GM19438 (cell line): ENCODE data around the gene QTRT2.

Source experiments
- ATAC-seq: cut with Tn5 transposase; IDR thresholded peaks from one replicate; pipeline ENCODE4 v1.9.1; 2021; ENCODE audit warnings: low read depth; ENCODE audit not compliant: unreplicated experiment

QTRT2 gene

DNA sequence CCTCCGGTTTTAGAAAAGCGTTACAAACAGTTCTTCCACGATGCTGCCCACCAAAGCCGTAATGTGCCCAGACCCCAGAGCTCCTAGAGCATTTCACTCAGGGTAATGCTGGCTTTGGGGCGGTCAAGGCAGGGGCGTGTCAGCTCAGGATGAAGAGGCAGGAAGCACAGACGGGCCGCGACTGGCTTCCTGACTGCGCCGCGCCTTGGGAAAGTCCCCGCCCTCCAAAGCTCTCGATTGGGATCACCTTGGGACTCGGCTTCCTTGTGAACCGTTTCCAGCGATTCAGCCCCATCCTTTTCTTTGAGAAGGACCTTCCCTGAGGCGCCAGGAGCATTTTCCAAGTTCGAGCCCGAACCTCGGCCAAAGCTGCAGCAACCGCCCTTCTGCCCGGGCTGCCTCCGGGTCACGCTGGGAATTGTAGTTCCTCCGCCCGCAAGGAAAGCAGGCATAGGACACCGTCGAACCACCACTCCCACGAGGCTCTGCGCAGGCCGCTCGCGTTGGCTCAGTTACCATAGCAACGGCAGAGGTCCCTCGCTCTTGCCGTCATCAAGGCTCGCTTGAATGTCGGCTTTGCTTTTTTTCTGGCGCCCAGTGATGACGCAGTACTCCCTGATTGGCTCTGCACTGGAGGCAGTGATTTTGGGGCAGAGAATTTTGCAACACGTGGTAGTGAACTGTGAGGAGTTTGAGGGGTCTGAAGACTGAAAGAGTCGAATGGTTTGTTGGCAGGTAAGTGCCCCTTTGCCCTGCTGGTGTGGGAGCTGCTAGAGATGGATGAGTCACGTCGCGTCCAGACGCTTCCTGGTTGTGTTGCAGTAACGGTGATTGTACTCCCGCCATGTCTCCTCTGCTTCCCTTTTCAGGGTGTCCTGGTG is at the start of gene QTRT2, which contains the start of gene CCDC191:
Gene QTRT2, plus strand, starts transcription at position 608 of the 881 bp plus-strand sequence. CDS start 8,521 bp downstream, outside the sequence.
Gene CCDC191, minus strand, starts transcription at position 397 of the 881 bp plus-strand sequence. Its CDS starts 60 bp downstream, at position 337.
- ATAC-seq: peak; percentile 98

DNA sequence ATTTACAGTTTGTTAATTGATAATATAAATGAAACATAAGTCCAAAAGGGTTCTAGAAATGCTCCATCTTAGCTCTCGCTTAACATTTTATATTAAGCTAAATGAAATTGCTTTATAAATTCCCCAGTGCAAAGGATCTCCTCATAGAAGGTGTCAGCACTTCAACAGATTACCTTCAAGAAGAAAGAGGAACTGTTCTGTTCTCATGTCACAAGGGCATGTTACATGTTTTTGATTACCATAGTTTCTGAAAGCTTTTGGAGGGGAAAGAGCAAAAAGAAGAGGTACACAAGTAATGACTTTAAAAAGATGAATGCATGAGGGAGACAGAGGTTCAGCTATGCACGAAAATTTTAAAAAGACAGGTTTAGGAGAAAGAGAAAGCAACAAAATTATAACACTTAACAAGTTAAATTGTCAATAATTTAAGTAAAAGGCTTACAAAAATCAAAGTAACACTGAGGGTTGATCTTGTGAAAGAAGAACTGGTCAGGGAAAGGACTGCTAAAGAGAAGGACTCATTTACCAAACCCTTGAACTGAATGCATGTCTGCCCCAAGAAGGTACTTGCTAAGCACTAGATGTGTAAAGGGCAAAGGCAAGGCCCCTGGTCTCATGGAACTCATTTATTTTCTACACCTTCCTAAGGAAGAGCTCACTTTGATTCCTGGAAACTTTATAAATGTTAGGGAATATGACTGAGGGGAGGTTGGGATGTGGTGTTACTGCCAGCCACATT is 45.3 kb upstream of the QTRT2 start:
- ATAC-seq: peak; percentile 79

DNA sequence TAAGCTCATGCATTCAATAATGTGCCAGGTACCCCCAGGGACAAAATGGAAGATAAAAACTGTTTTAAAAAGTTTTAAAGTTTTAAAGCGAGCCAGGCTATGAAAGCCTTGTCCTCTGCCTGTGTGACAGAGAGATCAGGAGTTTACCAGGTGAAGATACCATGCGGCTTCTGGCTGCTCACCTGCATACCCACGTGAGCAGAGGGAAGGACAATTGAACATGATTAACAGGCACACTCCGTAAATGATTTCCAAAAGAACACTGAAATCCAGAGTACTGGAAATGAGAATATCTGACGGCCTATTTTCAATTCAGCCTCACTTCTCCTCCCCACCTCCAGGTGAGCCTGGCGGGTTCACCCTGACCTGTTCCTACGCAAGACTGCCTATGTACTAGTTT is 42.3 kb upstream of the QTRT2 start:
- no peak for ATAC-seq

- ATAC-seq: no peak
These were observed 37.1 kb upstream of the QTRT2 start for GRCh38 chr3:114019486-114019885.

DNA sequence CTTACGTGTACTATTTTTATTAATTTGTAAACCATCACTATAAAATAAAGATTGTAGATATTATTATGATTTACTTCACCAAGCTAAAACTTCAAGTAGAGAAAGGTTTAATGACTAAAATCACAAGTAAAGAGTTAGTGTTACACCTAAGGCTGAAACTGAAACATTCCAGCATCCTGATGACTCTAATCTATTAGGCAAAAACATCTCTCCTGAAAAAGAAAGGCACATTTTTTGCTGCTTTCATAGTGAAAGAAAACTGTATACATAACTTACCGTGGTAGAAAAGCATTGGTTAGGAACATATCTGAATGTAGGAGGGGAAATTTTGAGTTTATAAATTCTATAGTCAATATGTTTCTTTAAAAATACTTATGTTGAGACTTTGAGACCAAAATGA is 35.6 kb upstream of the QTRT2 start:
- no peak for ATAC-seq

GRCh38 chr3:114022145-114022802 is 34.3 kb upstream of the QTRT2 start:
- ATAC-seq: no peak

DNA sequence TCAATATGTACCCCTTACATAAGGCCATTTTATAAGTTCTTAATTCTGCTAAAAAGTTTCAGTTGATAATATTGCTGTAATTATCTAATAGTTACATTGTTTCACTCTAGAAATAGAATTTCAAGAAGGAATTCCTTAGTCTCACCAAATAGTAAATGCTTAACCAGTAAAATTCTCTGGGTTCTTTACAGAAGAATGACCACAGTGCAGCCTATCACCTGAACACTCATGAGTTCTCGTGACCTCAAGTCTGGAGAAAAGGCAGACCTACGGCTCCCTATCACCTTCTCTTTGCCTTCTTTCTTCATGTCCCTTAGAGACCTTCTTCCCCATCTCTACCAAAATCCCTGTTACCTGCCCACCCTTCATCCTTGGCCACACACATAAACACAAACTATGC is 31.1 kb upstream of the QTRT2 start:
- ATAC-seq: no peak

DNA sequence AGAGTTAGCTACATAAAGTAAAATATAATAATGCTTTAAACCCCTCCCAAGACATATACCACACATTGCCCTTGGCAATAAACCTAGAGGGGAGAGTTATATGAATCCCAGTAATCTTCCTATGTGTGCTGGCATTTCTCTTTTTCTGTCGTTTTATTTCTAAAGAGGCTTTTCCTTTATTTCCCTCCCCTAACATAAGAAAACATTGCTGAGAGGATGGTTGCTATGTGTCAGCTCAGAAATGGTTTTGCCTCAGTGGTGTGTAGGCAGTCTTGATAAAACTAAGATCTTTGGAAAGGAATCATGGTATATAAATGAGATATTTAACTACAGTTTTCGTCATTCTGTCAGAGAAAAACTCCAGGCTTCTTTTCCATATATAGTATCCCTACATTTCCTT is 30.2 kb upstream of the QTRT2 start:
- ATAC-seq: no peak

DNA sequence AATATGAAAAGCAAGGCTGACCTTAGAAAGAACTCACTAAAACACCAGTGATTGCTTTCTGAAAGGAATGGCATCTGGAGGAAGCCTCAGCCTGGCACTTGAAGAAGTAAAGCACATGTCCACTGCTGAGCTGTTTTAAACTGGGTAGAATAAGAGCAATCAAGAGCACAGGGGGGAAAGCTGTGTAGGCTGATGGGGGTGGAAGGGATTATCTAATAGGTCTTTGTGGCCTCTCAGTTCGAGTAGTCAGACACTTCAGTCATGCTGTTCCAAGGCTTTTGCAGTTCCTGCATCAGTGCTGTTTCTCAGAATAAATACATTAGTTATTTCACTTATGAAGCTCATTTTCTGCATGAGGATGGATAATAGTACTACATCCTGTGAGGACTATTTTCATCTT is 22.8 kb upstream of the QTRT2 start:
- no peak for ATAC-seq

DNA sequence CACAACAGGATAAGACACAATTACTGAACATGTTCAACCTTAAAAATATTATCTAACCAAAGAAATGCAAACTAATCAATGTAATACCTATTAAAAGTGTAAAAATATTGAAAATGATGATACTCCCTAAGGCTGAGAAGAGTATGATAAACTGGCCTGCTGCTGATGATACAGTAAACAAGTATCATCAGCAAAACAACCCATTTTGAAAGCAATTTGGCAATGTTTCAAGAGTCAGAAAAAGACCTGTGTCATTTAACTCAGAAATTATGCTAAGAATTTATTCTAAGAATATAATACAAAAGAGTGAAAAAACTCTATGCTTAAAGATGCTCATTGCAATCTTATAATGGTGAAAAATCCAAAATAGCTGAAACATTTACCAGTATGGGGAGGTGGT is 22.3 kb upstream of the QTRT2 start:
- ATAC-seq: no peak

GRCh38 chr3:114034787-114035545 is 21.6 kb upstream of the QTRT2 start:
- no peak for ATAC-seq

GRCh38 chr3:114035896-114036295 is 20.6 kb upstream of the QTRT2 start:
- no peak for ATAC-seq

- ATAC-seq: no peak
These were observed 13.3 kb upstream of the QTRT2 start for GRCh38 chr3:114043205-114043604.

DNA sequence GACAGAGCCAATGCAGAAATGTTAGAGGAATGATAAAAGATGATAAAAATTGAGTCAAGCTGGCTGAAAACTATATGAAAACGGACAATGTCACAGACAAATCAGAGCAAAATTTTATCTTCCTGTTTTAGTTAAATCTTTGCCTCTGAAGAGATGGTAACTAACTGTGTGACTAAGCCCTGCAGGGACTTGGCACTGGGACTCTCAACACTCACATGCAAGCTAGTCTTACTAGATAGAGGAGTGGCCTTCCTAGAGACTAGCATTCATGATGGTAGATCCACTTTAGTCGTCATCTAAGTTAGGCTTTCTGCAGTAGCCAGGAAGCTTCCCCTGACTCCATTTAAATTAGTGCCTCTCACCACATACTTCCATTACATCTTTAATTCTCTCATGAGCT is 4.3 kb upstream of the QTRT2 start:
- ATAC-seq: no peak

GRCh38 chr3:114057011-114057347 is 442 bp downstream of the QTRT2 start:
- peak; percentile 13 for ATAC-seq

- no peak for ATAC-seq
These were observed 2.1 kb downstream of the QTRT2 start for GRCh38 chr3:114058646-114059045.

DNA sequence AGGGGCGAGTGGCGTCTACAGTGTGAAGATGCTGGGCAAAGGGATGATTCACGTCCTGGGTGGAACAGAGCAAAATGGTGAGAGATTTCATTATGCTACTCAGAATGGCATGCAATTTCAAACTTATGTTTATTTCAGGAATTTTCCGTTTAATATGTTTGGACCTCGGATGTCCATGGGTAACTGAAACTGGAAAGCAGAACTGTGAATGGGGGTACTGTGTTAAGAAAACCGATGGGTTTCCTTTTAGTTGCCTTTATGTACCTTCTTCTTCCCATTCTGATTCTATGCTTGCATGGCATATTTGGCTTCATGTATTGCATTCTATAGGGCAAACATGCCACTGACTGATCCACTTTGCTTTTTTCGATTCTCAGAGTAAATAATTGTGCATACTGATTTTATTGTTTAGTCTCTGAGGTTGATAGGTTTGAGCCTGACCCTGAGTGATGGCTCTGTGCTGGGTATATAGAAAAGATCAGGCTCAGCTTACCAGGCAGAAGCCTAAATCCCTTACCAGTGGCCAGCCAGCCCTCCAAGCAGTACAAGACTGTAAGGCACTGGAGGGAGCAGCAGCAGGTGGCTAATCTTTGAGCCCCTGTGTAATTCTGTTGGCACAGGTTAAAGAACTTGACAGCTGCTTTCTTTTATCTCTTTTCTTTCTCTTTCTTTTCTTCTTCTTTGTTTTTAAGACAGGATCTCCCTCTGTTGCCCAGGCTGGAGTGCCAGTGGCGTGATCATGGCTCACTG is 4.5 kb downstream of the QTRT2 start:
- ATAC-seq: no peak

DNA sequence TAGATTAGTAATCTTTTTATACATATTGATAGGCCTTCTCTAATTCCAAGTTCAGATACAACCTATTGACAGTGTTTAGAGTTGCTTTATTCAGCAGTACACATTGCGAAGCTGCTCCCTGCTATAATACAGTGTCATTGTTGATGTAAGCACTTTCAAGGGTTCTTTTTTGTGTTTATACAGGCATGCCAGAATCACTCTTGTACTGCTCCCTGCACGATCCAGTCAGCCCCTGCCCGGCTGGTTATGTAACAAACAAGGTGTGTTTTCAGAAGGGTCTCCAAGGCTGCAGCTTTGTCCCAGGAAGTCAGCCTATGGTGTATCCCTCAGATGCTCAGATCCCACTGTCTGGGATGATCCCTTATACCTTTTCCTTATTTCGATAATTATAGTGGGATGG is 11.3 kb downstream of the QTRT2 start:
- no peak for ATAC-seq

DNA sequence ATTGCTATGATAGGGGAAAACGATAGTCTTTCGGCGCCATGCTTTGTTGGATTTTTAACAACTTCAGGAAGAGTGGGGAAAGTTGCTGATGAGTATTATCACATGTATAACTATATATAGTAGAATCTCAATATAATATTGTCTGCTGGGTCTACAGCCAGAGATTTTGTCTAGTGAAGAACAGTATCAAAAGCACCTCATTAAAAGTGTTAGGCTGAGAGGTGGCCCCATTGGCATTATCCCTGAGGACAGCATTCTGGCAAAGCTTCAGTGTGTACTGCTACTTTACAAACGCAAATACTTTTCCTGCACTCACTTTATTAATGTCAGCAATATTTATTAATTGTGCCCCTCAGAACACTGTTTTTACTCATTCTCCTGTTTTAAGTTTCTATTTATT is 11.8 kb downstream of the QTRT2 start:
- no peak for ATAC-seq

DNA sequence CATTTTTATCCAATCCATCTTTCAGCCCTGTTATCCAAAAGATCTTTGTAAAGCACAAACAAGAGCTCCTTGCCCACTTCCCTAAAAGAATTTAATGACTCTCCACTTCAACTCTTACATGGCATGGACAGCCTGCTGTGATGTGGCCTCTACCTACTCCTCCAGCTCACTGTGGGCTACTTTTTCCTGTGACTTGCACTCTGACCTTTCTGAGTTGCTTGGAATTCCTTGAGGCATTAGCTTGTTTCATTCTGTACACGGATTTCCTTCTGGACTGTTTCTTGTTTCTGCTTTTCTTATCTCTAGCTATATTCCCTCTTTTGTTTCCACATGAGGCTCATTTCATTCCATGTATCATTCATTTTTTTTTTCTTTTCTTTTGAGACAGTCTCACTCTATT is 15.2 kb downstream of the QTRT2 start:
- no peak for ATAC-seq
